HG02840 (cell line): ENCODE measurements around the gene CCDC187.

Source experiments
- ATAC-seq: cut with Tn5 transposase; IDR thresholded peaks from one replicate; pipeline ENCODE4 v1.9.1; 2021; ENCODE audit warnings: mild to moderate bottlenecking, moderate library complexity, moderate number of reproducible peaks; ENCODE audit not compliant: unreplicated experiment, low FRiP score

Gene CCDC187

GRCh38 chr9:136233868-136234267 lies 70.0 kb downstream of the CCDC187 start:
- no peak for ATAC-seq

- no peak for ATAC-seq
Measured at GRCh38 chr9:136233411-136233810, 70.5 kb downstream of the CCDC187 start.

- no peak for ATAC-seq
Measured at GRCh38 chr9:136232969-136233368, 70.9 kb downstream of the CCDC187 start.

DNA sequence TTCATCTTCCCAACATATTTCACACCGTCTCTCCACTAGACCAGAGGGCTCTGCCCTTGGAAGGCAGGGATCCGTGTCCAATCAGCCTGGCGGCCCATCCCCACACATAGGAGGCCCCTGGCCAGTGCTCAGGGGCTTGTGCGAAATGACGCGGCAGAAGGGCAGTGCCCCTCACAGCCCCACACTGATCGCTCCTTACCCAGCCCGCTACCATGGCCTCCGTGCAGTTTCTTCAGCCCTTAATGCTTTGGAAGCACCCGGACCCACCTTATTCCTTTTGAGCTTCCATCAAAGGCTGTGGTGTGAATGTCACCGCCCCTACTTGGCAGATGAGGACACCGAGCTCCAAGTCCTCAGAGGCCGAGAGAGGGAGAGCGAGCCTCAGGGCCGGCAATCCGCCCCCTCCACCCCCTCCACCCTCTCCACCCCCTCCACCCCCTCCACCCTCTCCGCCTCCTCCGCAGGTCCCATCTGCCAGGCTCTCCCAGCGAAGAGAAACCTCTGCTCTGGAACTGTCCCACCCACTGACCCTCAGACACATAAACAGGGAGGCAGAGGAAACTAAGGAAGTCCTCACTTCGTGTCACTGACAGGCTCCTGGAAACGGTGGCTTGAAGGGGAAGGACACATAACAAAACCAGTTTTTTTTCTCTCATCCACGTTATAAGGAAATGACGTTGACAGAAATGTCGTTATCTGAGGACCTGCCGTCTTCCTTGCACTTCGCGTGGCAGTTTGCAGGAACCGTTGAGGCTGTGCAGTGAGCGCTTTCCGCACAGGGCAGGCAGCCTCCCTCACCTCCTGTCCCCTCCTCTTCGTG lies 72.2 kb downstream of the CCDC187 start:
- no peak for ATAC-seq

GRCh38 chr9:136230773-136231172 lies 73.1 kb downstream of the CCDC187 start:
- no peak for ATAC-seq

GRCh38 chr9:136230365-136230764 lies 73.5 kb downstream of the CCDC187 start:
- ATAC-seq, result no peak

DNA sequence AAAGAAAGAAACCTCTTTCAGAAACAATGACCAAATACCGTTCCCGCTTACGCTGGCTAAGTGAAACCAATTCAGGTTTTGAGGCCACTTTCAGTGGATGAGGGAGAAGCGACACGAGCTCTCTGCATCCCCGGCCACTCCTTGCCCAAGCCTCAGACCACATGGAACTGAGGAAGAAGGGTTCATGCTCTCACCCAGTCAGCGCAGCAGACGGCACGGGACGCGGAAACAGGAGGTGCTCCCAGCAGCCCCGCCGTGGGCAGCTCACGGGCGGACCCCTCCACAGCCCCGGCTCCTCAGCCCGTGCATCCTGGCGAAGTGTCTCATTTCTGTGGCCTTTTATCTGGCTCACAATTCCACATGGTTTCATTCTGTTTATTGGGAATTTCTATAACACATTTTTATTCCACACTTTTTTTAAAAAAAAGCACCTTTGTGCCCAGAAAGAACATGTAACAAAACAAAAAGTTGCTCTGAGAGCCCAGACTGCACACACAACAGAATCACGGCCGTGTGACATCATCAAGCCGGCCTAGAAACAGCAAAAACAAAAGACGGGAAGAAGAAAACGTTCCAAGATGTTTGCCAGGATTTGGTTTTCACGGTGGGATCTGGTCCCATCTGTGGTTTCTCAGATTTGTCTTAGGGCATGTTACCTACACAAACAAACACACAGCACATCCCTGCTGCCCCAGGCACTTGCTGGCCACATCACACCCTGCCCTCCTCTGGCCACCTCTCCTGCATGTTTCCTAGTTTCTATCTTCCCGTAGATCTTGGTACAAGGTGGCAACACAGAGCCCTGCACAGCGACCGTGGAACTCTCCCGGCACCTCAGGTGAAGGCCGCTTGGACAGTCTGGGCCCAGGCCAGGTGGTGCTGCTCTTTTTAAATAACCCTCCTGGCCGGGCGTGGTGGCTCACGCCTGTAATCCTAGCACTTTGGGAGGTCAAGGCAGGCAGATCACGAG lies 74.5 kb downstream of the CCDC187 start:
- no peak for ATAC-seq

- no peak for ATAC-seq
Measured at GRCh38 chr9:136228107-136228875, 75.6 kb downstream of the CCDC187 start.

- no peak for ATAC-seq
Measured at GRCh38 chr9:136226680-136227407, 77.0 kb downstream of the CCDC187 start.

DNA sequence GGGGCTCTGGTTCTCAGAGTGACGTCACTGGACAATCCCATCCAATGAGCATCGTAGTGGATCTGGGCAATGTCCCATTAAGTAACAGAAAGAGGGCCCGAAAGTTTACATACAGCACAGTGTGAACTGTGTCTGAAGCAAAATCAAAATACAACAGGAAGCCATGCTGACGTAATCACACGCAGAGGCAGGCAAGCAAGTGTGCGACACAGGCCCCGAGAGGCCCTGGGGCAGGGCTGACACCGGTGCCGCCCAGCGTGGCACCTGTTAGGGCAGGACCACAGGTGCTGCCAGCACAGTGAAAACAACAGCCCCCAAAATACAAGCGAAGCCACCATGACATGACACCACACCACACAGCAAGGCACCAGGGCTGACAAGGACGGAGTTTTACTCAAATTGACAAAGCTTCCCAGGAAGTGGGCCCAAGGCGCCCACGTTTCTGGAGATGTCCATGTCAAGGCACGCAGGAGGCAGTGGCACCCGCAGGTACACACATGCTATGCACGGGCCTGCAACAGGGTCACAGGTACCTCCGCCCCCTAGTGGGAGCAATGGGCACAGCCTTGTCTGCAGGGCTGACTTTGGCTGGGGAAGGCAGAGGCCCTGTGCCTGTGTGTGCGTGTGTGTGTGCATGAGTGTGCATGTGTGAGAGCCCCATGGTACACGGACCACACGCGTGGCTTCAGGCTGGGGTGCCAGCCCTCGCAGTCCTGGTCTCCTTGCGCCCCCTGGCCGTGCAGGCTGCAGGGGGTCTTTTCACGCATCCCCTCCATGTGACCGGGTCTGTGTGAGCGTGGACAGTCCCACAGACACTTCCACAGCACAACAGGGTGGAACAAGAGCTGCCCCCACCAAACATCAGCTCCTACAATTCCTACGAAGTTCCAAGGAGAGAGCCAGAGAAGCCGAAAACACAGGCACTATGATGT lies 77.9 kb downstream of the CCDC187 start:
- peak; percentile 54 for ATAC-seq

- ATAC-seq, result peak; percentile 41
Measured at GRCh38 chr9:136225366-136225747, 78.5 kb downstream of the CCDC187 start.

DNA sequence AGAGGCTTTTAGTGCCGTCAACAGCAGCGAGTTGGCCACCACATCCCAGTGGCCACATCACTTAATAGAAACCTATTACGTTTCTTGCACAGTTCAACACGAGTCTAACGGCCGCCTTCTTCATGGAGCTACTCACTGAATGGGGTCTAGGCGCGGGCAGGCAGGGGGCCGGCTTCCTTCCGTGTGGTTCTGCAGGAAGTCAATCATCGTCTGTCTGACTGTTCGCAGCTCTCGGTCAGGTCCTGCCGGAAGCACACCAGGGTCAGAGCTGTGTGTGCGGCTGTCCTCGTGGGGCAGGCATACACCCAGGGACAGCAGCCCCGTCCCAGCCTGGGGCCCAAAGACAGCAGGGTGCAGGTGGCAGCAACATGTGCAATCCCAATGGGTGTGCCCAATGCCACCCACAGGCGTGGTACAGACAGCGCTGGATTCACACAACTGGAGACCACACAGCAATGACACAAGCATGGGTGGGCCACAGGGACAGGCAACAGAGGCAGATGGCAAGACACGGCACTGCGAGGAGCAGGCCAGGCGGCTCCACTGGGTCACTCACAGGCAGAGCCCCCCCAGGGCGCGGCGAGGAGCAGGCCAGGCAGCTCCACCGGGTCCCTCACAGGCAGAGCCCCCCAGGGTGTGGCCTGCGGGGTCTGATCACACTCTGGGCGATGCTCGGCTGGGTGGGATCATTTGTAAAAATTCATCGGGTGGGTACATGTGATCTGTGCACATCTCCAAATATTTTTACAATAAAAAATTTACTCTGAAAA lies 79.8 kb downstream of the CCDC187 start:
- no peak for ATAC-seq

GRCh38 chr9:136222906-136223285 lies 81.0 kb downstream of the CCDC187 start:
- ATAC-seq, result no peak

GRCh38 chr9:136222166-136222905 lies 81.6 kb downstream of the CCDC187 start:
- ATAC-seq, result no peak

DNA sequence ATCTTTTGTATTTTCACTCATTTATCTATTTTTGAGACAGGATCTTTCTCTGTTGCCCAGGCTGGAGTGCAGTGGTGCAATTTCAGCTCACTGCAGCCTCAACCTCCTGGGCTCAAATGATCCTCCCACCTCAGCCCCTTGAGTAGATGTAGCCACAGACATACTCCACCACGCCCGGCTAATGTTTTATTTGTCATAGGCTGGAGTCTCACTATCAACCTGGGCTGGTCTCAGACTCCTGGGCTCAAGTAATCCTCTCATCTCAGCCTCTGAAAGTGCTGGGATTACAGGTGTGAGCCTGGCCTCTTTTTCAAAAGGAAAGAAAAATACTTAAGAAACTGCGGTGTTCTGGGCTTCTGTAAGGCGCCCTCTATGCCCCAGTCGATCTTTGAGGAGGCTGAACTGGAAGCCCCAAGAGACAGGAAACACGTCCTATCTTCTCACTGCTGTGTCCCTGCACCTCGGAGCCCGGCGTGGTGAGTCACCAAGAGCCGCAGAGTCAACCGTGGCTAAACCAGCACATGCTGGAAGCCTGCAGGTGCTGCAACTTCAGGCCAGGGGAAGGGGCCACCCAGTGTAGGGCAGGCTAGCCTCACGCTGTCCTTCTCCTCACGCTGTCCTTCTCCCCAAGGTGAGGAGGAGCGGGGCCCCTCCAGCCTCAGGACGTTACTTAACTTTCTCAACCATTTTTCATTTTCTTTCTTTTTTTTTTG lies 83.7 kb downstream of the CCDC187 start:
- no peak for ATAC-seq

DNA sequence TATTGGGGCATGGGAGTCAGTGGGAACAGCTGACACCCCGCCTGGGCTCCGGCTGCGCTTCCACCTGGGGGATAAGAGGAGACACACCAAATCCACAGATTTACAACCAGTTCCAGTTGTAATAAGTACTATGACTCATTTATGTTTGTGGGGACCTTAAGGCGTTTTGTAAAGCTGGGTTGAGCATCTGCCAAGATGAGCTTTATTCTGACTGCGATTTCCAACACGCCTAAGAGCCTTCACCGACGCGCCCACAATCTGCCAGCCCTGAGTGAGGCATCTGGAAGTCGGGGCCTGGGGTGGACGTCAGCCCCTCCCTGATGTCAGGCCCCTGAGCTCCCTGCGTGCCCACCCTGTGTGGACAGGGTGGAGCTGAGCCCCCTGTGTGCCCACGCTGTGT lies 84.6 kb downstream of the CCDC187 start:
- no peak for ATAC-seq

DNA sequence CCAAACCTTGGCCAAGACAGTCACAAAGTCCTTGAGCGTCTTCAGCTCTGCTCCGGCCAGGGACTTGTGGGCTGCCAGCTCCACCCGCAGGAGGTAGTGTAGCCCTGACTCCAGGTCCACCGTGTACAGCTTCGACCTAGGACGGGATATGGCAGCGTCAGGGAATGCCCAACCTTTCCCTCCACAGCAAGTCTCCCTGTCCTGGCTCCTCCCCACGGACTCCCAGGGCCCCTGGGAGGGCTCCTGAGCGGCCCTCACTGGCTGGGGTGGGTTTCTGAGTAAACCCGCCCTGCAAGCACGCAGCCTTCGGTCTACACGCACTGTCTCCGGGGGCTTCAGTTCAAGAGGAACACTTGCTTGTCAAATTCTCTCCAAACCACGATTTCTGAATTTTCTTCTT lies 85.2 kb downstream of the CCDC187 start:
- ATAC-seq, result no peak
